Fibroblast of lung (primary cell): ENCODE results near the gene MANEA. TPM values are rescaled to one million over a fixed set of nuclear protein-coding genes. Genes with fewer than 3 reads are reported as not detected.

Experiments
- DNase-seq, 2 donors: peaks; one replicate each; pipeline versions ENCODE4 v3.0.0 to v3.0.0-alpha.2; 2010; ENCODE audit warnings: low read depth in 2 of 2
- H2AFZ ChIP-seq: 2 replicates; pipeline ENCODE4 v1.5.1; 2012; ENCODE audit warnings: low read length, control low read depth, inconsistent platforms
- H3K27ac ChIP-seq: 2 replicates; pipeline ENCODE4 v1.5.1; 2011; ENCODE audit warnings: low read length, control low read depth; ENCODE audit not compliant: insufficient read depth
- H3K27me3 ChIP-seq: 2 replicates; pipeline ENCODE4 v1.5.1; 2011; ENCODE audit warnings: mild to moderate bottlenecking, low read length; ENCODE audit not compliant: control insufficient read depth, insufficient read depth
- H3K36me3 ChIP-seq: 2 replicates; pipeline ENCODE4 v1.5.1; 2011; ENCODE audit warnings: low read length; ENCODE audit not compliant: control insufficient read depth, insufficient read depth
- H3K4me1 ChIP-seq: 2 replicates; pipeline ENCODE4 v1.5.1; 2011; ENCODE audit warnings: low read length; ENCODE audit not compliant: control insufficient read depth, insufficient read depth; ENCODE audit errors: extremely low read depth
- H3K4me2 ChIP-seq: 2 replicates; pipeline ENCODE4 v1.5.1; 2011; ENCODE audit warnings: low read length, control low read depth; ENCODE audit not compliant: insufficient read depth; ENCODE audit errors: extremely low read depth
- H3K4me3 ChIP-seq, 4 experiments: fragments of 200-600 bp in 1 of 4; sonication (generic) in 1 of 4; replicated peaks in 1 of 4; 2 replicates each; pipeline ENCODE4 v1.5.1; 2011 to 2016; ENCODE audit warnings: low read length in 4 of 4, low read depth in 3 of 4, mild to moderate bottlenecking in 3 of 4, control low read depth in 2 of 4, inconsistent platforms in 1 of 4, mixed read lengths in 1 of 4; ENCODE audit not compliant: insufficient read depth in 1 of 4; ENCODE audit errors: control extremely low read depth in 1 of 4
- H3K79me2 ChIP-seq: 2 replicates; pipeline ENCODE4 v1.5.1; 2012; ENCODE audit warnings: mild to moderate bottlenecking, low read length, inconsistent platforms; ENCODE audit not compliant: control insufficient read depth, insufficient read depth
- H3K9ac ChIP-seq: 2 replicates; pipeline ENCODE4 v1.5.1; 2011; ENCODE audit warnings: mild to moderate bottlenecking, low read length, control low read depth; ENCODE audit not compliant: insufficient read depth
- H3K9me3 ChIP-seq: 2 replicates; pipeline ENCODE4 v1.5.1; 2012; ENCODE audit warnings: low read depth, low read length; ENCODE audit not compliant: control insufficient read depth, insufficient read depth
- H4K20me1 ChIP-seq: 2 replicates; pipeline ENCODE4 v1.5.1; 2011; ENCODE audit warnings: low read length; ENCODE audit not compliant: control insufficient read depth, insufficient read depth; ENCODE audit errors: extremely low read depth
- CTCF ChIP-seq, 2 donors: IDR thresholded peaks in 1 of 2; conservative IDR thresholded peaks in 1 of 2; 1 replicate in 1 of 2; 2 replicates in 1 of 2; pipeline ENCODE4 v1.5.1; 2011 to 2012; ENCODE audit warnings: low read length in 2 of 2, control low read depth in 1 of 2, inconsistent platforms in 1 of 2, low read depth in 1 of 2, mild to moderate bottlenecking in 1 of 2
- EZH2 ChIP-seq: IDR thresholded peaks from 2 replicates; pipeline ENCODE4 v1.5.1; 2012; ENCODE audit warnings: low read length, control low read depth, mild to moderate bottlenecking; ENCODE audit errors: missing control alignments
- polyA plus RNA-seq, 2 donors: library from polyadenylated mRNA; depleted of rRNA in 1 of 2; stranded (reverse) in 1 of 2; unstranded in 1 of 2; fragments of >200 nt; gene quantifications; 2 replicates each; pipeline ENCODE4 v1.2.1, GENCODE V29; 2011 to 2012; ENCODE audit warnings: missing spikeins in 1 of 2
- total RNA-seq: library from RNA; depleted of rRNA; stranded (reverse); fragments of >200 nt; gene quantifications from 2 replicates; pipeline ENCODE4 v1.2.1, GENCODE V29; 2014

MANEA gene
- total and polyA plus RNA-seq, 2 donors (not counting 1 experiment from before 2014, with no cell fraction given): 10.9 to 16.8 TPM

GRCh38 chr6:95543798-95544197 is 33.5 kb upstream of the MANEA start:
- Histone ChIP-seq H3K9ac (no peak overlapping the region), H3K36me3 (no peaks in the 10 kb centered on the region), H2AFZ (no peak overlapping the region), H3K4me3 (no peak overlapping the region), H4K20me1 (no peaks in the 10 kb centered on the region), H3K4me1 (no peaks in the 10 kb centered on the region), H3K9me3 (no peaks in the 10 kb centered on the region), H3K27me3 (no peaks in the 10 kb centered on the region), H3K4me2 (no peak overlapping the region), H3K79me2 (no peaks in the 10 kb centered on the region), H3K27ac (no peak overlapping the region)
- no peak for DNase-seq
- no peak for TF ChIP-seq CTCF (conservative IDR thresholded peaks at IDR 0.05 in 1 of 2, IDR thresholded peaks at IDR 0.05 in 1 of 2; ENCODE audit: low read depth in 1 of 2, low read length in 2 of 2)
- no peak for TF ChIP-seq EZH2

GRCh38 chr6:95544517-95545225 is 32.7 kb upstream of the MANEA start:
- H3K9me3 ChIP-seq: no peaks in the 10 kb centered on the region

GRCh38 chr6:95545226-95545625 is 32.1 kb upstream of the MANEA start:
- no peaks in the 10 kb centered on the region for H3K27me3 ChIP-seq
- no peaks in the 10 kb centered on the region for H4K20me1 ChIP-seq
- H3K4me2 ChIP-seq: no peak overlapping the region
- TF ChIP-seq CTCF (conservative IDR thresholded peaks at IDR 0.05 in 1 of 2, IDR thresholded peaks at IDR 0.05 in 1 of 2; ENCODE audit: low read depth in 1 of 2, low read length in 2 of 2) (no peak), EZH2 (no peak)
- peak in 1 of 2 donors; percentile 8 for DNase-seq
- no peaks in the 10 kb centered on the region for H3K36me3 ChIP-seq
- H3K9me3 ChIP-seq: no peaks in the 10 kb centered on the region
- H3K4me1 ChIP-seq: no peaks in the 10 kb centered on the region
- H3K27ac ChIP-seq: no peak overlapping the region
- no peak overlapping the region for H3K9ac ChIP-seq
- no peaks in the 10 kb centered on the region for H3K79me2 ChIP-seq
- no peak overlapping the region for H2AFZ ChIP-seq
- no peak overlapping the region for H3K4me3 ChIP-seq

More at GRCh38 chr6:95544517-95545225, 32.7 kb upstream of the MANEA start:
- H3K79me2 ChIP-seq: no peaks in the 10 kb centered on the region
- H2AFZ ChIP-seq: no peak overlapping the region
- H3K36me3 ChIP-seq: no peaks in the 10 kb centered on the region
- no peaks in the 10 kb centered on the region for H3K4me1 ChIP-seq
- no peak for DNase-seq
- H3K4me2 ChIP-seq: no peak overlapping the region
- H3K27me3 ChIP-seq: no peaks in the 10 kb centered on the region
- H4K20me1 ChIP-seq: no peaks in the 10 kb centered on the region
- H3K27ac ChIP-seq: no peak overlapping the region
- no peak overlapping the region for H3K9ac ChIP-seq
- no peak overlapping the region for H3K4me3 ChIP-seq
- no peak for TF ChIP-seq CTCF (conservative IDR thresholded peaks at IDR 0.05 in 1 of 2, IDR thresholded peaks at IDR 0.05 in 1 of 2; ENCODE audit: low read depth in 1 of 2, low read length in 2 of 2)
